Smooth muscle cell (in vitro differentiated cells): ENCODE data around the gene CRABP2. TPM values are rescaled to one million over a fixed set of nuclear protein-coding genes. Genes with fewer than 3 reads are reported as not detected.

Experiments used
- DNase-seq: peaks from one replicate; lab custom pipeline; 2025; ENCODE audit not compliant: unreplicated experiment; lab: John Stamatoyannopoulos, UW
- H2AFZ ChIP-seq: fragments of 200-600 bp; sonication (generic); 2 replicates; pipeline ENCODE4 v1.6.0; 2016; ENCODE audit warnings: antibody characterized with exemption, low read depth, mild to moderate bottlenecking
- H3F3A ChIP-seq: fragments of 200-600 bp; sonication (generic); 2 replicates; pipeline ENCODE4 v1.6.0; 2017; ENCODE audit warnings: antibody characterized with exemption, low read depth
- H3K27ac ChIP-seq: fragments of 200-600 bp; sonication (generic); 2 replicates; pipeline ENCODE4 v1.5.1; 2016; ENCODE audit warnings: low read depth, mild to moderate bottlenecking
- H3K27me3 ChIP-seq: fragments of 200-600 bp; sonication (generic); 2 replicates; pipeline ENCODE4 v1.6.1; 2016; ENCODE audit warnings: low read depth, mild to moderate bottlenecking
- H3K36me3 ChIP-seq: fragments of 200-600 bp; sonication (generic); 2 replicates; pipeline ENCODE4 v1.5.1; 2016; ENCODE audit warnings: low read depth
- H3K4me1 ChIP-seq: fragments of 200-600 bp; sonication (generic); 2 replicates; pipeline ENCODE4 v1.5.1; 2016; ENCODE audit warnings: low read depth
- H3K4me2 ChIP-seq: fragments of 200-600 bp; sonication (generic); 2 replicates; pipeline ENCODE4 v1.6.0; 2016; ENCODE audit warnings: mild to moderate bottlenecking
- H3K4me3 ChIP-seq: fragments of 200-600 bp; sonication (generic); 2 replicates; pipeline ENCODE4 v1.5.1; 2016; ENCODE audit warnings: mild to moderate bottlenecking
- H3K79me2 ChIP-seq: fragments of 200-600 bp; sonication (generic); 2 replicates; pipeline ENCODE4 v1.6.0; 2016; ENCODE audit warnings: low read depth, mild to moderate bottlenecking
- H3K9ac ChIP-seq: fragments of 200-600 bp; sonication (generic); 2 replicates; pipeline ENCODE4 v1.6.0; 2016; ENCODE audit warnings: low read depth
- H3K9me3 ChIP-seq: fragments of 200-600 bp; sonication (generic); replicated peaks from 2 replicates; pipeline ENCODE4 v1.5.1; 2016; ENCODE audit warnings: low read depth
- H4K20me1 ChIP-seq: fragments of 200-600 bp; sonication (generic); 2 replicates; pipeline ENCODE4 v1.6.0; 2016; ENCODE audit warnings: low read depth
- CTCF ChIP-seq: fragments of 200-600 bp; sonication (generic); IDR thresholded peaks from 2 replicates; pipeline ENCODE4 v1.5.1; 2017; ENCODE audit warnings: borderline replicate concordance, mild to moderate bottlenecking, antibody characterized with exemption; ENCODE audit not compliant: insufficient read depth, poor library complexity, severe bottlenecking
- WGBS: methylation state at CpG from one replicate; pipeline ENCODE4 v1.1.7; 2016; ENCODE audit warnings: low lambda C conversion rate; 5-methylcytosine and 5-hydroxymethylcytosine counted together
- polyA plus RNA-seq: library from polyadenylated mRNA; unstranded; fragments of >200 nt; fragmentation: Nextera tagmentation; extraction: Ambion mirVana; gene quantifications from 2 replicates; pipeline ENCODE4 v1.2.1, GENCODE V29; 2016
- total RNA-seq: library from RNA; depleted of rRNA; stranded (reverse); fragments of >200 nt; gene quantifications from 2 replicates; pipeline ENCODE4 v1.2.3, GENCODE V29; 2014

CRABP2 gene
- total and polyA plus RNA-seq, 2 experiments from 2014 or later: 86.6 to 145 TPM

DNA sequence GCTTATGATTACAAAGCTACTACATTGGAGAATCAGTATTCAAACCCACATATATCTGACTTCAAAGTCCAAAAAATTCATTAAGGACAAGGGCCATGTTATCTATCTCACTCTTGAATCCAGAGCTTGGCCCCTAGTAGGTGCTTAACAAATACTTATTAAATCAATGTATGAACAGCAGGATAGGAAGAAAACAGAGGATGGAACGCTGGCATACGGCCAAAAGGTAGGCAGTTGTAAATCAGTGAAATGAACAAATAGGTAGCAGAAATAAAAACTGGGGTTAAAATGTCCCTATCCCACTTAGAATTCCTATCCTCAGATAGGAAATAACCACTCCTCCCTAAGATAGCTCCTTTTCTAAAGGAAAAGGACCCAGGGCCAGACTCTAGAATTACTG is 33.5 kb upstream of the CRABP2 start:
- Histone ChIP-seq H3K4me3 (no peak overlapping the region), H3K79me2 (peaks cover 23% of the 10 kb centered on the region), H4K20me1 (no peaks in the 10 kb centered on the region), H3K9ac (no peak overlapping the region), H3K9me3 (no peaks in the 10 kb centered on the region), H3K4me2 (no peak overlapping the region), H2AFZ (no peak overlapping the region), H3K36me3 (no peaks in the 10 kb centered on the region), H3K27ac (no peak overlapping the region), H3K27me3 (no peaks in the 10 kb centered on the region), H3K4me1 (peaks cover 14% of the 10 kb centered on the region), H3F3A (peaks cover 15% of the 10 kb centered on the region)
- TF ChIP-seq CTCF: no peak
- 98% methylated on average over 2 of the region's 2 CpGs for WGBS
- no peak for DNase-seq

GRCh38 chr1:156738407-156738806 is 33.0 kb upstream of the CRABP2 start:
- peaks cover 15% of the 10 kb centered on the region for H3F3A ChIP-seq
- H2AFZ ChIP-seq: no peak overlapping the region
- no peak for DNase-seq
- no peaks in the 10 kb centered on the region for H3K36me3 ChIP-seq
- no peak overlapping the region for H3K27ac ChIP-seq
- peaks cover 14% of the 10 kb centered on the region for H3K4me1 ChIP-seq
- no peaks in the 10 kb centered on the region for H3K27me3 ChIP-seq
- WGBS: 97% methylated on average over 10 of the region's 10 CpGs
- no peak overlapping the region for H3K9ac ChIP-seq
- no peak overlapping the region for H3K4me3 ChIP-seq
- no peaks in the 10 kb centered on the region for H3K9me3 ChIP-seq
- TF ChIP-seq CTCF: no peak
- H4K20me1 ChIP-seq: no peaks in the 10 kb centered on the region
- no peak overlapping the region for H3K4me2 ChIP-seq
- H3K79me2 ChIP-seq: peaks cover 23% of the 10 kb centered on the region

GRCh38 chr1:156733989-156734584 is 28.7 kb upstream of the CRABP2 start:
- Histone ChIP-seq H3F3A (no peaks in the 10 kb centered on the region), H3K27ac (no peak overlapping the region), H2AFZ (no peak overlapping the region), H3K4me1 (peaks cover 3% of the 10 kb centered on the region), H3K9me3 (no peaks in the 10 kb centered on the region), H3K79me2 (peaks cover 12% of the 10 kb centered on the region), H4K20me1 (no peaks in the 10 kb centered on the region), H3K9ac (no peak overlapping the region), H3K36me3 (no peaks in the 10 kb centered on the region), H3K27me3 (no peaks in the 10 kb centered on the region), H3K4me2 (no peak overlapping the region), H3K4me3 (no peak overlapping the region)
- DNase-seq: no peak
- 98% methylated on average over 20 of the region's 20 CpGs for WGBS
- no peak for TF ChIP-seq CTCF
